PC-3 (cell line): ENCODE measurements around the gene RHBDD1. TPM values are rescaled to one million over a fixed set of nuclear protein-coding genes. Genes with fewer than 3 reads are reported as not detected.

Source experiments
- ATAC-seq: fragments of 200-7000 bp; cut with Tn5 transposase; 2 replicates; pipeline ENCODE4 v1.9.1; 2020; ENCODE audit warnings: mild to moderate bottlenecking, moderate library complexity
- BruUV-seq: library from RNA; stranded (reverse); fragments of 400-500 nt; replicated peaks from 2 replicates; lab custom pipeline; 2021; lab: Mats Ljungman, UMichigan
- CTCF ChIA-PET: fragments of 300-600 bp; sonication (Branson Sonifier 250); formaldehyde crosslinking; loops from one replicate; lab custom pipeline; 2022; ENCODE audit warnings: antibody characterized with exemption; lab: Charles Lee
- POLR2A ChIA-PET: fragments of 300-600 bp; sonication (Branson Sonifier 250); formaldehyde crosslinking; loops from one replicate; lab custom pipeline; 2022; ENCODE audit warnings: antibody characterized with exemption; ENCODE audit not compliant: unreplicated experiment; lab: Charles Lee
- DNase-seq: peaks from one replicate; pipeline ENCODE4 v3.0.0-alpha.2; 2015
- H2AFZ ChIP-seq: fragments of 300-600 bp; sonication (generic); 2 replicates; pipeline ENCODE4 v1.6.0; 2016; ENCODE audit warnings: antibody characterized with exemption, low read length
- H3F3A ChIP-seq: fragments of 300-600 bp; sonication (generic); one replicate; pipeline ENCODE4 v1.6.0; 2017; ENCODE audit warnings: antibody characterized with exemption, low read length, control low read depth, mild to moderate bottlenecking; ENCODE audit not compliant: unreplicated experiment
- H3K27ac ChIP-seq: fragments of 300-600 bp; sonication (generic); 2 replicates; pipeline ENCODE4 v1.5.1; 2016; ENCODE audit warnings: mild to moderate bottlenecking, low read length
- H3K27me3 ChIP-seq: fragments of 300-600 bp; sonication (generic); 2 replicates; pipeline ENCODE4 v1.6.1; 2016; ENCODE audit warnings: low read length, mixed read lengths
- H3K36me3 ChIP-seq: fragments of 300-600 bp; sonication (generic); 2 replicates; pipeline ENCODE4 v1.6.1; 2016; ENCODE audit warnings: low read depth, mixed run types, low read length, mixed read lengths
- H3K4me1 ChIP-seq: fragments of 300-600 bp; sonication (generic); 2 replicates; pipeline ENCODE4 v1.5.1; 2016; ENCODE audit warnings: low read length; ENCODE audit not compliant: insufficient read depth
- H3K4me2 ChIP-seq: fragments of 300-600 bp; sonication (generic); 2 replicates; pipeline ENCODE4 v1.6.0; 2016; ENCODE audit warnings: low read length
- H3K4me3 ChIP-seq: fragments of 300-600 bp; sonication (generic); 2 replicates; pipeline ENCODE4 v1.5.1; 2016; ENCODE audit warnings: mild to moderate bottlenecking, low read length, mixed read lengths
- H3K79me2 ChIP-seq: fragments of 300-600 bp; sonication (generic); 2 replicates; pipeline ENCODE4 v1.6.1; 2017; ENCODE audit warnings: low read length, mixed read lengths
- H3K9ac ChIP-seq: fragments of 300-600 bp; sonication (generic); 2 replicates; pipeline ENCODE4 v1.6.0; 2016; ENCODE audit warnings: mild to moderate bottlenecking, low read length
- H3K9me2 ChIP-seq: fragments of 300-600 bp; sonication (generic); replicated peaks from 2 replicates; pipeline ENCODE4 v1.6.1; 2016; ENCODE audit warnings: mixed run types, low read length, mixed read lengths
- H3K9me3 ChIP-seq: fragments of 300-600 bp; sonication (generic); 2 replicates; pipeline ENCODE4 v1.6.1; 2016; ENCODE audit warnings: low read length, mixed read lengths
- H4K20me1 ChIP-seq: fragments of 300-600 bp; sonication (generic); 2 replicates; pipeline ENCODE4 v1.6.1; 2016; ENCODE audit warnings: low read length, mixed read lengths
- EZH2 ChIP-seq: fragments of 300-600 bp; sonication (generic); IDR thresholded peaks from one replicate; pipeline ENCODE4 v1.6.1; 2017; ENCODE audit warnings: antibody characterized with exemption, mild to moderate bottlenecking, low read length; ENCODE audit not compliant: unreplicated experiment
- EZH2phosphoT487 ChIP-seq: fragments of 300-600 bp; sonication (generic); IDR thresholded peaks from 2 replicates; pipeline ENCODE4 v1.6.1; 2018; ENCODE audit warnings: mild to moderate bottlenecking, antibody characterized with exemption, low read length, borderline replicate concordance
- intact Hi-C: fragments of 100-400 bp; cut with micrococcal nuclease; formaldehyde crosslinking; loops from 2 replicates; pipeline ENCODE4 v1.9.0; 2023
- total RNA-seq: library from RNA; depleted of rRNA; stranded (reverse); fragments of >200 nt; gene quantifications from 2 replicates; pipeline ENCODE4 v1.2.3, GENCODE V29; 2014
- TF ChIP-seq, protein P1 (sequence below): fragments of 300-600 bp; sonication (generic); conservative IDR thresholded peaks from 2 replicates; pipeline ENCODE4 v1.5.1; 2017; ENCODE audit warnings: antibody characterized with exemption, low read depth, mild to moderate bottlenecking, low read length

RHBDD1 gene
- total RNA-seq, 1 experiment from 2014 or later, result 9.1 TPM

DNA sequence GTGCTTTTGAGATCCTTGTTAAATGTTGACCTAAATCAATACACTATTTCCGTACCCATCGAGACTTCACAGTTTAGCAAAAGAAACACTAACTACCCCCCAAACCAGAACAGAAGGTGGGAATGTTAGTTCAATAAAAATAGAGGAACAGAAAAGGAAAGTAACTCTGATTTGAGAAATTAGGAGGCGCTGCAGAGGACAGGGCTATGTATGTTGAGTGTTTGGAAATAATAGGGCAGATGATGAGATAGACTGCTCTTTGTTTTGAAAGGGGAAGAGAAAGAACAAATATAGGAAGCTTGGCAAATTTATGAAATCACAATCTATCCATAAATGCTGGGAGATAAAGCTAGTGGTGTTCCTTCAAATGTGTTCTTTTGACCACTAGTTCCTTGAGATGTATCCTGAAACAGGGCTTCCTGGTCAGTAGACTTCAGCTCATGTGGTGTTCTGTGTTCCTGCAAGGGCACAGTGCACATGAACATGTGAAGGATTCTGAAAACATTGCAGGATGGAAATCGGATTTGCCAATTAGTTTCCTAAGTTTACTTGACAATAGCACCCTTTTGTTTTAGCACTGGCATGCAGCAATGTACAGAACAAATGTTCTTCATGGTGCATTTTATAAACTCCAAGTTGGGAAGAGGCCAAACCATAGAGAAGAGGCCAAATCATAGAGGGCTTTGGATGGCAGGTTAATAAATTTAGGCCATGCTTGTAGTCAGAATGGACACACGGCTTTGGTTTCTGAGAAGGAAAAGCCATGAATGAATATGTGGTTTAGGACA lies 39.8 kb downstream of the RHBDD1 start:
- no peaks in the 10 kb centered on the region for H3K79me2 ChIP-seq
- H3K4me3 ChIP-seq, result no peak overlapping the region
- ChIA-PET CTCF (no interaction called here), POLR2A (no interaction called here)
- H3K9me2 ChIP-seq, result no peaks in the 10 kb centered on the region
- no peaks in the 10 kb centered on the region for H4K20me1 ChIP-seq
- H3K9me3 ChIP-seq, result no peaks in the 10 kb centered on the region
- H3K4me2 ChIP-seq, result no peak overlapping the region
- ATAC-seq (no peak), DNase-seq (no peak)
- no peak for TF ChIP-seq EZH2phosphoT487
- TF ChIP-seq, protein P1, sequence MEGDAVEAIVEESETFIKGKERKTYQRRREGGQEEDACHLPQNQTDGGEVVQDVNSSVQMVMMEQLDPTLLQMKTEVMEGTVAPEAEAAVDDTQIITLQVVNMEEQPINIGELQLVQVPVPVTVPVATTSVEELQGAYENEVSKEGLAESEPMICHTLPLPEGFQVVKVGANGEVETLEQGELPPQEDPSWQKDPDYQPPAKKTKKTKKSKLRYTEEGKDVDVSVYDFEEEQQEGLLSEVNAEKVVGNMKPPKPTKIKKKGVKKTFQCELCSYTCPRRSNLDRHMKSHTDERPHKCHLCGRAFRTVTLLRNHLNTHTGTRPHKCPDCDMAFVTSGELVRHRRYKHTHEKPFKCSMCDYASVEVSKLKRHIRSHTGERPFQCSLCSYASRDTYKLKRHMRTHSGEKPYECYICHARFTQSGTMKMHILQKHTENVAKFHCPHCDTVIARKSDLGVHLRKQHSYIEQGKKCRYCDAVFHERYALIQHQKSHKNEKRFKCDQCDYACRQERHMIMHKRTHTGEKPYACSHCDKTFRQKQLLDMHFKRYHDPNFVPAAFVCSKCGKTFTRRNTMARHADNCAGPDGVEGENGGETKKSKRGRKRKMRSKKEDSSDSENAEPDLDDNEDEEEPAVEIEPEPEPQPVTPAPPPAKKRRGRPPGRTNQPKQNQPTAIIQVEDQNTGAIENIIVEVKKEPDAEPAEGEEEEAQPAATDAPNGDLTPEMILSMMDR, result no peak
- TF ChIP-seq EZH2, result no peak
- H3K27ac ChIP-seq, result no peak overlapping the region
- BruUV-seq, result no TSS peak
- intact Hi-C loops, result no loop called here
- H3F3A ChIP-seq, result no peaks in the 10 kb centered on the region
- no peaks in the 10 kb centered on the region for H3K27me3 ChIP-seq
- H3K36me3 ChIP-seq, result no peaks in the 10 kb centered on the region
- H3K4me1 ChIP-seq, result 0 out of 2 replicates have a peak, but pooled peaks cover 7% of the 10 kb centered on the region
- H2AFZ ChIP-seq, result no peak overlapping the region
- H3K9ac ChIP-seq, result no peak overlapping the region

- intact Hi-C loops, result no loop called here
- H3K9me3 ChIP-seq, result no peaks in the 10 kb centered on the region
Measured at GRCh38 chr2:226877491-226877890, 41.6 kb downstream of the RHBDD1 start.

More at GRCh38 chr2:226877491-226877890, 41.6 kb downstream of the RHBDD1 start:
- no peak overlapping the region for H3K9ac ChIP-seq
- POLR2A ChIA-PET, result no interaction called here
- 0 out of 2 replicates have a peak, but pooled peaks cover 7% of the 10 kb centered on the region for H3K4me1 ChIP-seq
- TF ChIP-seq, protein P1, result no peak
- TF ChIP-seq EZH2 (no peak), EZH2phosphoT487 (no peak)
- H4K20me1 ChIP-seq, result no peaks in the 10 kb centered on the region
- ATAC-seq, result no peak
- H3K27ac ChIP-seq, result no peak overlapping the region
- H2AFZ ChIP-seq, result no peak overlapping the region
- H3K4me2 ChIP-seq, result no peak overlapping the region
- no peaks in the 10 kb centered on the region for H3K79me2 ChIP-seq
- no TSS peak for BruUV-seq
- H3K4me3 ChIP-seq, result no peak overlapping the region
- H3K9me2 ChIP-seq, result no peaks in the 10 kb centered on the region
- CTCF ChIA-PET, result no interaction called here
- H3F3A ChIP-seq, result no peaks in the 10 kb centered on the region
- DNase-seq, result no peak
- H3K27me3 ChIP-seq, result no peaks in the 10 kb centered on the region
- no peaks in the 10 kb centered on the region for H3K36me3 ChIP-seq
